K562 (cell line): ENCODE results near the gene MT2A. TPM values are rescaled to one million over a fixed set of nuclear protein-coding genes. Genes with fewer than 3 reads are reported as not detected.

Source experiments
- ATF1 ChIP-seq, 2 experiments: fragments of 450-650 bp in 1 of 2; IDR thresholded peaks; 2 replicates each; pipeline ENCODE4 v1.6.1; 2016; ENCODE audit warnings: missing compliant biosample characterization in 1 of 2, missing genetic modification characterization in 1 of 2
- KLF13 ChIP-seq: fragments of 450-650 bp; IDR thresholded peaks from 2 replicates; pipeline ENCODE4 v1.6.1; 2016; ENCODE audit warnings: missing genetic modification characterization, low read depth, mild to moderate bottlenecking, missing compliant biosample characterization, moderate library complexity, borderline replicate concordance
- NCOA2 ChIP-seq, 2 experiments: fragments of 450-650 bp; IDR thresholded peaks; 2 replicates each; pipeline ENCODE4 v1.6.1; 2018; ENCODE audit warnings: mild to moderate bottlenecking in 2 of 2, moderate library complexity in 1 of 2; ENCODE audit not compliant: partially characterized antibody in 2 of 2
- NCOA6 ChIP-seq: fragments of 450-650 bp; IDR thresholded peaks from 2 replicates; pipeline ENCODE4 v1.6.1; 2017; ENCODE audit warnings: mild to moderate bottlenecking
- NONO ChIP-seq, 2 experiments: fragments of 200-400 bp in 1 of 2; fragments of 450-650 bp in 1 of 2; formaldehyde crosslinking in 1 of 2; IDR thresholded peaks; 2 replicates each; pipeline ENCODE4 v1.6.1; 2017; ENCODE audit warnings: low read depth in 2 of 2, mild to moderate bottlenecking in 2 of 2, moderate library complexity in 2 of 2, low read length in 1 of 2
- RFX5 ChIP-seq: IDR thresholded peaks from 2 replicates; pipeline ENCODE4 v1.6.1; 2011; ENCODE audit warnings: low read depth, mild to moderate bottlenecking, improper control_type of control experiment, low read length
- TGIF2 ChIP-seq: sonication (generic); formaldehyde crosslinking; IDR thresholded peaks from 2 replicates; pipeline ENCODE4 v1.8.1; 2022; ENCODE audit warnings: mild to moderate bottlenecking, missing genetic modification reagents, moderate library complexity
- YY1 ChIP-seq, 3 experiments: IDR thresholded peaks; 2 replicates each; pipeline ENCODE4 v1.6.1; 2011; ENCODE audit warnings: low read length in 2 of 3, mild to moderate bottlenecking in 2 of 3, moderate library complexity in 2 of 3, borderline replicate concordance in 1 of 3, control low read depth in 1 of 3, low read depth in 1 of 3; ENCODE audit not compliant: insufficient read depth in 3 of 3, insufficient replicate concordance in 2 of 3, control insufficient read depth in 1 of 3, insufficient read length in 1 of 3; ENCODE audit errors: extremely low read depth in 1 of 3
- ZFPM2 ChIP-seq: fragments of 250-450 bp; sonication (Bioruptor Pico); IDR thresholded peaks from 2 replicates; pipeline ENCODE4 v1.5.1; 2022; ENCODE audit warnings: mild to moderate bottlenecking
- ZNF140 ChIP-seq: fragments of 250-450 bp; sonication (Bioruptor Pico); IDR thresholded peaks from 2 replicates; pipeline ENCODE4 v1.8.0; 2021; ENCODE audit warnings: moderate library complexity, mild to moderate bottlenecking, inconsistent platforms
- ZNF23 ChIP-seq: fragments of 250-450 bp; sonication (Bioruptor Pico); IDR thresholded peaks from 2 replicates; pipeline ENCODE4 v1.4.0; 2020; ENCODE audit warnings: mild to moderate bottlenecking
- ZNF57 ChIP-seq: fragments of 450-650 bp; formaldehyde crosslinking; IDR thresholded peaks from 2 replicates; pipeline ENCODE4 v1.4.0; 2020; ENCODE audit warnings: mild to moderate bottlenecking, moderate library complexity
- ZNF695 ChIP-seq: fragments of 450-650 bp; formaldehyde crosslinking; IDR thresholded peaks from 2 replicates; pipeline ENCODE4 v1.4.0; 2020; ENCODE audit warnings: mild to moderate bottlenecking, moderate library complexity
- polyA plus RNA-seq, 8 experiments: library from polyadenylated mRNA; depleted of rRNA in 4 of 8; stranded (reverse) in 5 of 8; unstranded in 3 of 8; fragments of >200 nt; fragmentation: Nextera tagmentation in 2 of 8; fragmentation: Illumina TruSeq in 1 of 8; extraction: Ambion mirVana in 2 of 8; extraction: Trizol in 1 of 8; gene quantifications; 2 replicates each; pipeline versions ENCODE4 v1.2.1 to v1.2.3, GENCODE V29; 2011 to 2014; ENCODE audit warnings: inconsistent platforms in 1 of 8, missing spikeins in 1 of 8
- total RNA-seq, 7 experiments: library from RNA; depleted of rRNA in 6 of 7; stranded (reverse); fragments of >200 nt in 6 of 7; fragmentation: Illumina TruSeq in 2 of 7; extraction: Trizol in 2 of 7; gene quantifications; 2 replicates each; pipeline versions ENCODE4 v1.2.1 to v1.2.3, GENCODE V29; 2011 to 2021; ENCODE audit warnings: low replicate concordance in 1 of 7
- TF ChIP-seq, protein P1 (sequence below): sonication (generic); IDR thresholded peaks from 2 replicates; pipeline ENCODE4 v1.6.1; 2016
- TF ChIP-seq, protein P2 (sequence below): fragments of 250-450 bp; sonication (Bioruptor Pico); IDR thresholded peaks from 2 replicates; pipeline ENCODE4 v1.4.0; 2020; ENCODE audit warnings: mild to moderate bottlenecking, moderate library complexity
- TF ChIP-seq, protein P3 (sequence below): IDR thresholded peaks from 3 replicates; pipeline ENCODE4 v1.6.1; 2011; ENCODE audit warnings: borderline replicate concordance, mild to moderate bottlenecking; ENCODE audit not compliant: insufficient read length, insufficient read depth
- TF ChIP-seq, protein P4 (sequence below): fragments of 250-450 bp; sonication (Bioruptor Pico); IDR thresholded peaks from 2 replicates; pipeline ENCODE4 v1.5.1; 2021; ENCODE audit warnings: mild to moderate bottlenecking
- TF ChIP-seq, protein P5 (sequence below): sonication (generic); formaldehyde crosslinking; IDR thresholded peaks from 2 replicates; pipeline ENCODE4 v1.8.0; 2022; ENCODE audit warnings: missing genetic modification reagents, mild to moderate bottlenecking, moderate library complexity, borderline replicate concordance

Gene MT2A
- total and polyA plus RNA-seq, 9 of the 15 experiments (the other 6 are each of a cell fraction or from before 2014, with no cell fraction given) = 2.0 to 16.9 (median 8.5) TPM

DNA sequence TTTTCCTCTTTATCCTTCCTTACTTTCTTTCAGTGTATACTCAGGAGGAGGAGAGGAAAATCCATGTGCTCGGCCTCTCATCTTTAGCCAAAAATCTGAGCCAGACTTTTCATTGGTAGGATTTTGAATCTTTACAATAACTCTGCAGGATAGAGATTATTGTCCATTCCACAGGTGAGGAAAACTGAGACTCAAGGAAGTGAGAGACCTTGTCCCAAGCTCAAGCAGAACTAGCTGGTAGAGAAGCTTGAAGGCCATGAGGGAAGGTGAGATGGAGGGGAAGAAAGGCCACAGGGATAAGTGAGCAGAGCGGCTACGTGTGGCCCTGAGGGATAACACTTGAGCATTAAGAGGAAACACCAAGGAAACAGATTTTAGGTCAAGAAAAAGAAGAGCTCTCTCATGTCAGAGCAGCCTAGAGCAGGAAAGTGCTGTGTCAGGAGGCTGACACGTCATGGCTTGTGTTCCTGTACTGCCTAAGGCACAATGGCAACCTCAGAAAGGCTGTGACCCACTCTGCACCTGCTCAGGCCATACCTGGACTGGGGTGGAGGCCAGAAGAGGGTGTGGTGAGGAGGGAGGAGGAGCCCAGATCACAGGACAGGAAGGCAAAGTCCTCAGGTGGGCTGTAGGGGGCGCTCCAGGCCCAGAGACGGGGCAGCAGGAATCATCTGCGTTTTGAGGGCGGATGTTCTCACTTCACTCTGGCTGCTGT is 31.6 kb upstream of the MT2A start (continued):
- TF ChIP-seq ZNF23 (CRISPR knock-in tag) = no peak
- no peak for TF ChIP-seq ZNF695
- TF ChIP-seq, protein P1, sequence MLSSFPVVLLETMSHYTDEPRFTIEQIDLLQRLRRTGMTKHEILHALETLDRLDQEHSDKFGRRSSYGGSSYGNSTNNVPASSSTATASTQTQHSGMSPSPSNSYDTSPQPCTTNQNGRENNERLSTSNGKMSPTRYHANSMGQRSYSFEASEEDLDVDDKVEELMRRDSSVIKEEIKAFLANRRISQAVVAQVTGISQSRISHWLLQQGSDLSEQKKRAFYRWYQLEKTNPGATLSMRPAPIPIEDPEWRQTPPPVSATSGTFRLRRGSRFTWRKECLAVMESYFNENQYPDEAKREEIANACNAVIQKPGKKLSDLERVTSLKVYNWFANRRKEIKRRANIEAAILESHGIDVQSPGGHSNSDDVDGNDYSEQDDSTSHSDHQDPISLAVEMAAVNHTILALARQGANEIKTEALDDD = no peak
- no peak for TF ChIP-seq ZNF140 (CRISPR knock-in tag)
- TF ChIP-seq, protein P2, sequence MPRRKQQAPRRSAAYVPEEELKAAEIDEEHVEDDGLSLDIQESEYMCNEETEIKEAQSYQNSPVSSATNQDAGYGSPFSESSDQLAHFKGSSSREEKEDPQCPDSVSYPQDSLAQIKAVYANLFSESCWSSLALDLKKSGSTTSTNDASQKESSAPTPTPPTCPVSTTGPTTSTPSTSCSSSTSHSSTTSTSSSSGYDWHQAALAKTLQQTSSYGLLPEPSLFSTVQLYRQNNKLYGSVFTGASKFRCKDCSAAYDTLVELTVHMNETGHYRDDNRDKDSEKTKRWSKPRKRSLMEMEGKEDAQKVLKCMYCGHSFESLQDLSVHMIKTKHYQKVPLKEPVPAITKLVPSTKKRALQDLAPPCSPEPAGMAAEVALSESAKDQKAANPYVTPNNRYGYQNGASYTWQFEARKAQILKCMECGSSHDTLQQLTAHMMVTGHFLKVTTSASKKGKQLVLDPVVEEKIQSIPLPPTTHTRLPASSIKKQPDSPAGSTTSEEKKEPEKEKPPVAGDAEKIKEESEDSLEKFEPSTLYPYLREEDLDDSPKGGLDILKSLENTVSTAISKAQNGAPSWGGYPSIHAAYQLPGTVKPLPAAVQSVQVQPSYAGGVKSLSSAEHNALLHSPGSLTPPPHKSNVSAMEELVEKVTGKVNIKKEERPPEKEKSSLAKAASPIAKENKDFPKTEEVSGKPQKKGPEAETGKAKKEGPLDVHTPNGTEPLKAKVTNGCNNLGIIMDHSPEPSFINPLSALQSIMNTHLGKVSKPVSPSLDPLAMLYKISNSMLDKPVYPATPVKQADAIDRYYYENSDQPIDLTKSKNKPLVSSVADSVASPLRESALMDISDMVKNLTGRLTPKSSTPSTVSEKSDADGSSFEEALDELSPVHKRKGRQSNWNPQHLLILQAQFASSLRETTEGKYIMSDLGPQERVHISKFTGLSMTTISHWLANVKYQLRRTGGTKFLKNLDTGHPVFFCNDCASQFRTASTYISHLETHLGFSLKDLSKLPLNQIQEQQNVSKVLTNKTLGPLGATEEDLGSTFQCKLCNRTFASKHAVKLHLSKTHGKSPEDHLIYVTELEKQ (CRISPR knock-in tag) = no peak
- TF ChIP-seq, protein P3, sequence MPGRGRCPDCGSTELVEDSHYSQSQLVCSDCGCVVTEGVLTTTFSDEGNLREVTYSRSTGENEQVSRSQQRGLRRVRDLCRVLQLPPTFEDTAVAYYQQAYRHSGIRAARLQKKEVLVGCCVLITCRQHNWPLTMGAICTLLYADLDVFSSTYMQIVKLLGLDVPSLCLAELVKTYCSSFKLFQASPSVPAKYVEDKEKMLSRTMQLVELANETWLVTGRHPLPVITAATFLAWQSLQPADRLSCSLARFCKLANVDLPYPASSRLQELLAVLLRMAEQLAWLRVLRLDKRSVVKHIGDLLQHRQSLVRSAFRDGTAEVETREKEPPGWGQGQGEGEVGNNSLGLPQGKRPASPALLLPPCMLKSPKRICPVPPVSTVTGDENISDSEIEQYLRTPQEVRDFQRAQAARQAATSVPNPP = no peak
- TF ChIP-seq YY1 (IDR thresholded peaks at IDR 0.05; ENCODE audit: borderline replicate concordance in 1 of 3, control insufficient read depth in 1 of 3, extremely low read depth in 1 of 3, insufficient read depth in 3 of 3, insufficient read length in 1 of 3, insufficient replicate concordance in 2 of 3, low read depth in 1 of 3, low read length in 2 of 3) = peak in 1 of 3 experiments; percentile 39
- TF ChIP-seq, protein P4, sequence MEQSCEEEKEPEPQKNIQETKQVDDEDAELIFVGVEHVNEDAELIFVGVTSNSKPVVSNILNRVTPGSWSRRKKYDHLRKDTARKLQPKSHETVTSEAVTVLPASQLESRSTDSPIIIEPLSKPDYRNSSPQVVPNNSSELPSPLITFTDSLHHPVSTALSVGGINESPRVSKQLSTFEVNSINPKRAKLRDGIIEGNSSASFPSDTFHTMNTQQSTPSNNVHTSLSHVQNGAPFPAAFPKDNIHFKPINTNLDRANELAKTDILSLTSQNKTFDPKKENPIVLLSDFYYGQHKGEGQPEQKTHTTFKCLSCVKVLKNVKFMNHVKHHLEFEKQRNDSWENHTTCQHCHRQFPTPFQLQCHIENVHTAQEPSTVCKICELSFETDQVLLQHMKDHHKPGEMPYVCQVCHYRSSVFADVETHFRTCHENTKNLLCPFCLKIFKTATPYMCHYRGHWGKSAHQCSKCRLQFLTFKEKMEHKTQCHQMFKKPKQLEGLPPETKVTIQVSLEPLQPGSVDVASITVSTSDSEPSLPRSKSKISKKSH = no peak
- TF ChIP-seq ATF1 (CRISPR knock-in tag; IDR thresholded peaks at IDR 0.05) = no peak
- no peak for TF ChIP-seq ATF1 (tag; IDR thresholded peaks at IDR 0.05)
- no peak for TF ChIP-seq ZNF57 (CRISPR knock-in tag)
- TF ChIP-seq NCOA6 = no peak
- TF ChIP-seq TGIF2 (CRISPR knock-in tag) = no peak
- no peak for TF ChIP-seq ZFPM2 (CRISPR knock-in tag)
- TF ChIP-seq KLF13 = peak; percentile 34; the same call in 1 of the 2 replicates
- TF ChIP-seq, protein P5, sequence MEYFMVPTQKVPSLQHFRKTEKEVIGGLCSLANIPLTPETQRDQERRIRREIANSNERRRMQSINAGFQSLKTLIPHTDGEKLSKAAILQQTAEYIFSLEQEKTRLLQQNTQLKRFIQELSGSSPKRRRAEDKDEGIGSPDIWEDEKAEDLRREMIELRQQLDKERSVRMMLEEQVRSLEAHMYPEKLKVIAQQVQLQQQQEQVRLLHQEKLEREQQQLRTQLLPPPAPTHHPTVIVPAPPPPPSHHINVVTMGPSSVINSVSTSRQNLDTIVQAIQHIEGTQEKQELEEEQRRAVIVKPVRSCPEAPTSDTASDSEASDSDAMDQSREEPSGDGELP (CRISPR knock-in tag) = peak; percentile 61; the same call in 1 of the 2 replicates
- no peak for TF ChIP-seq RFX5
- TF ChIP-seq NCOA2 (IDR thresholded peaks at IDR 0.05; ENCODE audit: partially characterized antibody in 2 of 2) = no peak
- no peak for TF ChIP-seq NONO (IDR thresholded peaks at IDR 0.05; ENCODE audit: low read depth in 2 of 2, low read length in 1 of 2)
